Neural progenitor cell (in vitro differentiated cells): ENCODE data around the gene MYO18B. TPM values are rescaled to one million over a fixed set of nuclear protein-coding genes. Genes with fewer than 3 reads are reported as not detected.
A peak's percentile ranks its signal among the peaks of the same experiment; 100 is the strongest.

Source experiments
- DNase-seq: peaks from one replicate; pipeline ENCODE4 v3.0.0-alpha.2; 2016; ENCODE audit warnings: low spot score
- H2AFZ ChIP-seq: fragments of 200-600 bp; sonication (generic); replicated peaks from 2 replicates; pipeline ENCODE4 v1.6.1; 2016; ENCODE audit warnings: antibody characterized with exemption
- H3F3A ChIP-seq: fragments of 200-600 bp; sonication (generic); 2 replicates; pipeline ENCODE4 v1.6.1; 2016; ENCODE audit warnings: antibody characterized with exemption, low read depth
- H3K27ac ChIP-seq: fragments of 200-600 bp; sonication (generic); 2 replicates; pipeline ENCODE4 v1.5.1; 2016; ENCODE audit warnings: mild to moderate bottlenecking
- H3K27me3 ChIP-seq: fragments of 200-600 bp; sonication (generic); 2 replicates; pipeline ENCODE4 v1.6.1; 2016; ENCODE audit warnings: mild to moderate bottlenecking, moderate library complexity
- H3K36me3 ChIP-seq: fragments of 200-600 bp; sonication (generic); 2 replicates; pipeline ENCODE4 v1.5.1; 2016
- H3K4me1 ChIP-seq: fragments of 200-600 bp; sonication (generic); 2 replicates; pipeline ENCODE4 v1.6.1; 2016; ENCODE audit warnings: mixed run types
- H3K4me2 ChIP-seq: fragments of 200-600 bp; sonication (generic); 2 replicates; pipeline ENCODE4 v1.6.1; 2016
- H3K4me3 ChIP-seq: fragments of 200-600 bp; sonication (generic); 2 replicates; pipeline ENCODE4 v1.5.1; 2016
- H3K79me2 ChIP-seq: fragments of 200-600 bp; sonication (generic); 2 replicates; pipeline ENCODE4 v1.6.1; 2016; ENCODE audit warnings: low read depth
- H3K9ac ChIP-seq: fragments of 200-600 bp; sonication (generic); 2 replicates; pipeline ENCODE4 v1.6.1; 2016
- H3K9me3 ChIP-seq: fragments of 200-600 bp; sonication (generic); 2 replicates; pipeline ENCODE4 v1.5.1; 2016; ENCODE audit warnings: low read depth
- H4K20me1 ChIP-seq: fragments of 200-600 bp; sonication (generic); 2 replicates; pipeline ENCODE4 v1.6.1; 2016; ENCODE audit warnings: low read depth
- H3K27ac Mint-ChIP-seq: 3 replicates; pipeline ENCODE4 v1.8.0; 2021; ENCODE audit warnings: mixed read lengths
- H3K27me3 Mint-ChIP-seq: 2 replicates; pipeline ENCODE4 v1.8.0; 2022; ENCODE audit warnings: low read depth, mild to moderate bottlenecking, inconsistent platforms, moderate library complexity, mixed read lengths; ENCODE audit not compliant: insufficient read depth
- H3K36me3 Mint-ChIP-seq: 3 replicates; pipeline ENCODE4 v1.8.0; 2021; ENCODE audit warnings: mixed read lengths
- H3K4me1 Mint-ChIP-seq: 3 replicates; pipeline ENCODE4 v1.8.0; 2021; ENCODE audit warnings: mixed read lengths
- H3K4me3 Mint-ChIP-seq: 3 replicates; pipeline ENCODE4 v1.8.0; 2021; ENCODE audit warnings: mild to moderate bottlenecking, moderate library complexity, mixed read lengths
- H3K9me3 Mint-ChIP-seq: 3 replicates; pipeline ENCODE4 v1.8.0; 2020; ENCODE audit warnings: mixed read lengths
- EZH2 ChIP-seq: fragments of 200-600 bp; sonication (generic); IDR thresholded peaks from 2 replicates; pipeline ENCODE4 v1.6.1; 2017; ENCODE audit warnings: antibody characterized with exemption, mild to moderate bottlenecking, moderate library complexity
- EZH2phosphoT487 ChIP-seq: fragments of 200-600 bp; sonication (generic); IDR thresholded peaks from 2 replicates; pipeline ENCODE4 v1.6.1; 2017; ENCODE audit warnings: antibody characterized with exemption
- total RNA-seq: library from RNA; depleted of rRNA; stranded (reverse); fragments of >200 nt; gene quantifications from 2 replicates; pipeline ENCODE4 v1.2.3, GENCODE V29; 2015; ENCODE audit warnings: low replicate concordance
- TF ChIP-seq, protein P1 (sequence below): fragments of 200-600 bp; sonication (generic); IDR thresholded peaks from 2 replicates; pipeline ENCODE4 v1.5.1; 2017; ENCODE audit warnings: antibody characterized with exemption, mild to moderate bottlenecking

Gene MYO18B
- total RNA-seq, 1 donor from 2014 or later: not detected

- no peaks in the 10 kb centered on the region for H3K36me3 Mint-ChIP-seq
- no peaks in the 10 kb centered on the region for H3K36me3 ChIP-seq
- H3K4me3 Mint-ChIP-seq: no peak overlapping the region
- H3K27me3 ChIP-seq: no peaks in the 10 kb centered on the region
- no peaks in the 10 kb centered on the region for H3F3A ChIP-seq
- no peak overlapping the region for H3K9ac ChIP-seq
- H3K27me3 Mint-ChIP-seq: peaks cover 2% of the 10 kb centered on the region
- H3K27ac Mint-ChIP-seq: no peak overlapping the region
- H3K4me1 Mint-ChIP-seq: no peaks in the 10 kb centered on the region
- peaks cover under 1% of the 10 kb centered on the region for H3K9me3 Mint-ChIP-seq
- no peak overlapping the region for H3K4me2 ChIP-seq
- H3K4me1 ChIP-seq: no peaks in the 10 kb centered on the region
- H4K20me1 ChIP-seq: no peaks in the 10 kb centered on the region
- H3K79me2 ChIP-seq: no peaks in the 10 kb centered on the region
- no peak overlapping the region for H3K4me3 ChIP-seq
- no peak overlapping the region for H3K27ac ChIP-seq
- no peak for TF ChIP-seq EZH2
- TF ChIP-seq EZH2phosphoT487: no peak
- TF ChIP-seq, protein P1, sequence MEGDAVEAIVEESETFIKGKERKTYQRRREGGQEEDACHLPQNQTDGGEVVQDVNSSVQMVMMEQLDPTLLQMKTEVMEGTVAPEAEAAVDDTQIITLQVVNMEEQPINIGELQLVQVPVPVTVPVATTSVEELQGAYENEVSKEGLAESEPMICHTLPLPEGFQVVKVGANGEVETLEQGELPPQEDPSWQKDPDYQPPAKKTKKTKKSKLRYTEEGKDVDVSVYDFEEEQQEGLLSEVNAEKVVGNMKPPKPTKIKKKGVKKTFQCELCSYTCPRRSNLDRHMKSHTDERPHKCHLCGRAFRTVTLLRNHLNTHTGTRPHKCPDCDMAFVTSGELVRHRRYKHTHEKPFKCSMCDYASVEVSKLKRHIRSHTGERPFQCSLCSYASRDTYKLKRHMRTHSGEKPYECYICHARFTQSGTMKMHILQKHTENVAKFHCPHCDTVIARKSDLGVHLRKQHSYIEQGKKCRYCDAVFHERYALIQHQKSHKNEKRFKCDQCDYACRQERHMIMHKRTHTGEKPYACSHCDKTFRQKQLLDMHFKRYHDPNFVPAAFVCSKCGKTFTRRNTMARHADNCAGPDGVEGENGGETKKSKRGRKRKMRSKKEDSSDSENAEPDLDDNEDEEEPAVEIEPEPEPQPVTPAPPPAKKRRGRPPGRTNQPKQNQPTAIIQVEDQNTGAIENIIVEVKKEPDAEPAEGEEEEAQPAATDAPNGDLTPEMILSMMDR: no peak
- no peak for DNase-seq
- no peaks in the 10 kb centered on the region for H3K9me3 ChIP-seq
- H2AFZ ChIP-seq: no peak overlapping the region
Measured at GRCh38 chr22:25760848-25761595, 19.0 kb downstream of the MYO18B start.

DNA sequence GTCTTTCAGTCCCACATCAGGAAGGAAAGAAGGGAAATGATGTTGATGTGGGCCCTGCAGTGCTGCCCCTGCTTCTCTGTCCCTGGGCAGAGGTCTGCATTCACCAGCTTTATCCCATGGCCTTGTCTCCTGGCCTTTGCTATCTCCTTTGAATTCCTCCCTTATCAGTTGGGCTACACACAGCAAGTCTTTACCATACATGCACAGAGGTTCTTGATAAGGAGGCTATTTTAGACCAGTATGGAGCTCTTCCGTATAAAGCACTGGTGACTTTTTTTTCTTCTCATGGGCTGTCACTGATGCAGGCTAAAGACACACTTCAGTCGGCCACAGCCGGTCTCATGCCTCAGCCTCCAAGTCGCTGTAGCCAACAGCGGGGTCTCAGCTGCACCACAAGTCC is 20.2 kb downstream of the MYO18B start:
- Histone ChIP-seq H4K20me1 (no peaks in the 10 kb centered on the region), H3K9ac (no peak overlapping the region), H3K9me3 (no peaks in the 10 kb centered on the region), H3K79me2 (no peaks in the 10 kb centered on the region), H3K4me2 (no peak overlapping the region), H3K4me1 (no peaks in the 10 kb centered on the region), H3F3A (no peaks in the 10 kb centered on the region), H3K36me3 (no peaks in the 10 kb centered on the region), H3K4me3 (no peak overlapping the region), H3K27ac (no peak overlapping the region), H2AFZ (no peak overlapping the region), H3K27me3 (no peaks in the 10 kb centered on the region)
- peaks cover 4% of the 10 kb centered on the region for H3K27me3 Mint-ChIP-seq
- peaks cover 10% of the 10 kb centered on the region for H3K9me3 Mint-ChIP-seq
- DNase-seq: no peak
- no peaks in the 10 kb centered on the region for H3K36me3 Mint-ChIP-seq
- no peak overlapping the region for H3K4me3 Mint-ChIP-seq
- no peaks in the 10 kb centered on the region for H3K4me1 Mint-ChIP-seq
- TF ChIP-seq, protein P1: no peak
- TF ChIP-seq EZH2: no peak
- no peak for TF ChIP-seq EZH2phosphoT487
- H3K27ac Mint-ChIP-seq: peak overlapping the region; percentile 43

DNA sequence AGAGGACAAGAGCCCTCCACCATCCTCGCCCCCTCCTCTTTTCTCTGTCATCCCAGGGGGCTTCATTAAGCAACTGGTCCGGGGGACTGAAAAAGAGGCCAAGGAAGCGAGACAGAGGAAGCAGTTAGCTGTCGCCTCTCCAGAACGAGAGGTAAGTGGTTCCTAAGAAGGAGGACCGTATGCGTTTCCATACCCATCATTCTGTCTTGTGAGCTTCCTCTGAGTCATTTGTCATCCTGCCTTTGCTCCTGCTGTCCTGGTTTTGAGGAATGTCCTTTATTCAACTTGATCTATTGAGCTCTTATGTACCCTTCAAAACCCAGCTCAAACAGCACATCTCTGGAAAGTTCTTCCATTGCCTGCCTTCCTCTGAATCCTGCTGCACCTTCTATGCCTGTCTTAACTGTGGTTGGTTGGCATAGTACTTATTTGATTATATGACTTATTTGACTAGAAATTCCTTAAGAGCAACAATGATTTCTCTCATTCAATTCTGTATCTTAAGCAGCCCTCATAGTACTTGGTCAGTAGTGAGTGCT is 21.3 kb downstream of the MYO18B start:
- H3K9me3 ChIP-seq: no peaks in the 10 kb centered on the region
- no peaks in the 10 kb centered on the region for H3K4me1 ChIP-seq
- Mint-ChIP-seq H3K27ac (no peak overlapping the region), H3K9me3 (peaks cover 16% of the 10 kb centered on the region), H3K4me1 (no peaks in the 10 kb centered on the region), H3K36me3 (no peaks in the 10 kb centered on the region), H3K4me3 (no peak overlapping the region), H3K27me3 (peaks cover 4% of the 10 kb centered on the region)
- no peak overlapping the region for H3K4me2 ChIP-seq
- no peak for TF ChIP-seq EZH2
- TF ChIP-seq EZH2phosphoT487: no peak
- TF ChIP-seq, protein P1: no peak
- no peaks in the 10 kb centered on the region for H3K27me3 ChIP-seq
- H3K36me3 ChIP-seq: no peaks in the 10 kb centered on the region
- H3K79me2 ChIP-seq: no peaks in the 10 kb centered on the region
- H2AFZ ChIP-seq: no peak overlapping the region
- no peak overlapping the region for H3K4me3 ChIP-seq
- H3F3A ChIP-seq: no peaks in the 10 kb centered on the region
- no peaks in the 10 kb centered on the region for H4K20me1 ChIP-seq
- H3K27ac ChIP-seq: no peak overlapping the region
- H3K9ac ChIP-seq: no peak overlapping the region
- no peak for DNase-seq
